Tibial nerve (tissue), 4 donors: ENCODE data around the gene FBL.

Source experiments
- CTCF ChIP-seq, 5 experiments: fragments of 200-600 bp in 3 of 5; fragments of 450-650 bp in 2 of 5; sonication (generic) in 3 of 5; IDR thresholded peaks; one replicate each; pipeline ENCODE4 v1.5.1; 2016 to 2019; ENCODE audit warnings: antibody characterized with exemption in 5 of 5, mild to moderate bottlenecking in 3 of 5, moderate library complexity in 2 of 5
- EP300 ChIP-seq, 2 donors: sonication (generic); formaldehyde crosslinking; IDR thresholded peaks; one replicate each; pipeline ENCODE4 v1.6.1; 2017; ENCODE audit warnings: antibody characterized with exemption in 2 of 2, mild to moderate bottlenecking in 1 of 2
- POLR2A ChIP-seq, 2 donors: fragments of 450-650 bp; IDR thresholded peaks; one replicate each; pipeline ENCODE4 v1.6.1; 2017; ENCODE audit warnings: antibody characterized with exemption in 2 of 2, mild to moderate bottlenecking in 2 of 2, moderate library complexity in 2 of 2

GRCh38 chr19:39840492-39840891 is 5.7 kb downstream of the FBL start:
- TF ChIP-seq CTCF (IDR thresholded peaks at IDR 0.05) (no peak), EP300 (IDR thresholded peaks at IDR 0.05) (no peak), POLR2A (IDR thresholded peaks at IDR 0.05) (no peak)
